ENCODE measurements around the gene LRRC52. TPM values are rescaled to one million over a fixed set of nuclear protein-coding genes. Genes with fewer than 3 reads are reported as not detected.
"Not testable (repeated sequence)": the region's sequence is repeated elsewhere in the genome, so short reads cannot be mapped to it uniquely, and the experiment has no call there.

Gene LRRC52
- total RNA-seq, 4 donors from 2014 or later, result not detected

GRCh38 chr1:165586398-165586797 lies 42.6 kb downstream of the LRRC52 start:
- Histone ChIP-seq H3K27me3 (no peaks in the 10 kb centered on the region), H3K27ac (no peak overlapping the region), H3K9me3 (no peaks in the 10 kb centered on the region), H3K4me3 (no peak overlapping the region), H3K36me3 (no peaks in the 10 kb centered on the region), H3K4me1 (no peaks in the 10 kb centered on the region)
- no peak for TF ChIP-seq POLR2A (IDR thresholded peaks at IDR 0.05)
- TF ChIP-seq CTCF (IDR thresholded peaks at IDR 0.05), result no peak
- DNase-seq, result no peak

GRCh38 chr1:165591391-165591790 lies 47.6 kb downstream of the LRRC52 start:
- not testable (repeated sequence) for H3K36me3 ChIP-seq, H3K27me3 ChIP-seq, H3K27ac ChIP-seq, H3K4me1 ChIP-seq, H3K9me3 ChIP-seq, H3K4me3 ChIP-seq, DNase-seq

GRCh38 chr1:165592945-165593823 lies 49.4 kb downstream of the LRRC52 start:
- H3K36me3 ChIP-seq, result no peaks in the 10 kb centered on the region
- H3K27me3 ChIP-seq, result peaks cover 0 to 4% of the 10 kb centered on the region in 2 donors
- peak in 2 of 3 donors; percentile 77 to 91 for DNase-seq
- H3K9me3 ChIP-seq, result no peaks in the 10 kb centered on the region
- TF ChIP-seq POLR2A (IDR thresholded peaks at IDR 0.05) (no peak), CTCF (IDR thresholded peaks at IDR 0.05) (peak; percentile 87 to 97 (median 96))
- H3K4me3 ChIP-seq, result no peak overlapping the region
- H3K27ac ChIP-seq, result no peak overlapping the region
- no peaks in the 10 kb centered on the region for H3K4me1 ChIP-seq

GRCh38 chr1:165595246-165595938 lies 51.6 kb downstream of the LRRC52 start:
- no peak overlapping the region for H3K27ac ChIP-seq
- no peaks in the 10 kb centered on the region for H3K36me3 ChIP-seq
- peaks cover 0 to 4% of the 10 kb centered on the region in 2 donors for H3K27me3 ChIP-seq
- no peak for TF ChIP-seq CTCF (IDR thresholded peaks at IDR 0.05)
- TF ChIP-seq POLR2A (IDR thresholded peaks at IDR 0.05), result no peak
- DNase-seq, result no peak
- no peaks in the 10 kb centered on the region for H3K4me1 ChIP-seq
- H3K4me3 ChIP-seq, result no peak overlapping the region
- H3K9me3 ChIP-seq, result no peaks in the 10 kb centered on the region

- H3K9me3 ChIP-seq, result no peaks in the 10 kb centered on the region
- H3K27me3 ChIP-seq, result peaks cover 0 to 4% of the 10 kb centered on the region in 2 donors
- H3K4me3 ChIP-seq, result peak overlapping the region; percentile 46 to 66 (median 56)
- no peaks in the 10 kb centered on the region for H3K36me3 ChIP-seq
- peak; percentile 95 to 98 (median 97) for DNase-seq
- TF ChIP-seq CTCF (IDR thresholded peaks at IDR 0.05), result no peak
- TF ChIP-seq POLR2A (IDR thresholded peaks at IDR 0.05), result peak; percentile 8 to 33
- H3K27ac ChIP-seq, result peak overlapping the region; percentile 39 to 74 (median 60)
- H3K4me1 ChIP-seq, result peaks cover 0 to 12% (median 0%) of the 10 kb centered on the region in 4 donors
Measured at GRCh38 chr1:165597883-165598675, 54.3 kb downstream of the LRRC52 start.

All from Peyer's patch (tissue), 4 donors.